ENCODE results near the gene CCDC85C. TPM values are rescaled to one million over a fixed set of nuclear protein-coding genes. Genes with fewer than 3 reads are reported as not detected.
"Not testable (repeated sequence)": the region's sequence is repeated elsewhere in the genome, so short reads cannot be mapped to it uniquely, and the experiment has no call there.

Gene CCDC85C
- total RNA-seq = 9.7 TPM

- DNase-seq = no peak
Measured at GRCh38 chr14:99603471-99604277, at the start of gene CCDC85C. TSS of gene CCDC85C (minus strand) at chr14:99604207. CDS start at chr14:99603959, 248 bp downstream.

- no peak for DNase-seq
Measured at GRCh38 chr14:99651953-99652746, 48.1 kb upstream of the CCDC85C start.

GRCh38 chr14:99650189-99650588 lies 46.2 kb upstream of the CCDC85C start:
- no peak for DNase-seq

- no peak for DNase-seq
Measured at GRCh38 chr14:99649643-99650042, 45.6 kb upstream of the CCDC85C start.

GRCh38 chr14:99649219-99649618 lies 45.2 kb upstream of the CCDC85C start:
- no peak for DNase-seq

- DNase-seq = no peak
Measured at GRCh38 chr14:99648027-99648784, 44.2 kb upstream of the CCDC85C start.

- DNase-seq = no peak
Measured at GRCh38 chr14:99647411-99647810, 43.4 kb upstream of the CCDC85C start.

- DNase-seq = no peak
Measured at GRCh38 chr14:99645545-99646505, 41.8 kb upstream of the CCDC85C start.

- no peak for DNase-seq
Measured at GRCh38 chr14:99644723-99645544, 40.9 kb upstream of the CCDC85C start, which contains the start of gene HHIPL1. TSS of gene HHIPL1 (plus strand) at chr14:99645129. CDS start at chr14:99645208, 79 bp downstream.

GRCh38 chr14:99644035-99644587 lies 40.1 kb upstream of the CCDC85C start:
- DNase-seq = no peak

- no peak for DNase-seq
Measured at GRCh38 chr14:99643343-99643742, 39.3 kb upstream of the CCDC85C start.

GRCh38 chr14:99642771-99643170 lies 38.8 kb upstream of the CCDC85C start:
- DNase-seq = not testable (repeated sequence)

- no peak for DNase-seq
Measured at GRCh38 chr14:99637624-99638023, 33.6 kb upstream of the CCDC85C start.

GRCh38 chr14:99636487-99636886 lies 32.5 kb upstream of the CCDC85C start:
- DNase-seq = no peak

- no peak for DNase-seq
Measured at GRCh38 chr14:99635116-99635515, 31.1 kb upstream of the CCDC85C start.

GRCh38 chr14:99634443-99634842 lies 30.4 kb upstream of the CCDC85C start:
- DNase-seq = no peak

- no peak for DNase-seq
Measured at GRCh38 chr14:99633918-99634317, 29.9 kb upstream of the CCDC85C start.

GRCh38 chr14:99633141-99633540 lies 29.1 kb upstream of the CCDC85C start:
- DNase-seq = no peak

GRCh38 chr14:99632410-99633035 lies 28.5 kb upstream of the CCDC85C start:
- DNase-seq = no peak

- DNase-seq = no peak
Measured at GRCh38 chr14:99630202-99630601, 26.2 kb upstream of the CCDC85C start.
